HepG2 (cell line): ENCODE measurements around the gene SNRNP35. TPM values are rescaled to one million over a fixed set of nuclear protein-coding genes. Genes with fewer than 3 reads are reported as not detected.
A peak's percentile ranks its signal among the peaks of the same experiment; 100 is the strongest.

Experiments used
- ATF7 ChIP-seq, 2 experiments: fragments of 450-650 bp in 1 of 2; sonication (generic) in 1 of 2; formaldehyde crosslinking in 1 of 2; IDR thresholded peaks; 2 replicates each; pipeline versions ENCODE4 v1.4.0 to v1.6.1; 2016 to 2020; ENCODE audit warnings: antibody characterized with exemption in 1 of 2, mild to moderate bottlenecking in 1 of 2, missing genetic modification reagents in 1 of 2
- MLLT10 ChIP-seq: sonication (generic); formaldehyde crosslinking; IDR thresholded peaks from 2 replicates; pipeline ENCODE4 v1.4.0; 2020; ENCODE audit warnings: missing genetic modification reagents
- NFE2L1 ChIP-seq: sonication (generic); formaldehyde crosslinking; IDR thresholded peaks from 2 replicates; pipeline ENCODE4 v1.4.0; 2020; ENCODE audit warnings: missing genetic modification reagents, mild to moderate bottlenecking, borderline replicate concordance
- NFRKB ChIP-seq: fragments of 450-650 bp; IDR thresholded peaks from 2 replicates; pipeline ENCODE4 v1.6.1; 2017
- NR2C2 ChIP-seq: sonication (generic); formaldehyde crosslinking; IDR thresholded peaks from 2 replicates; pipeline ENCODE4 v1.4.0; 2020; ENCODE audit warnings: missing genetic modification reagents, mild to moderate bottlenecking, moderate library complexity, borderline replicate concordance
- RFXANK ChIP-seq: IDR thresholded peaks from 2 replicates; pipeline ENCODE4 v1.6.1; 2016
- SOX13 ChIP-seq, 3 experiments: fragments of 450-650 bp in 1 of 3; sonication (generic) in 1 of 3; formaldehyde crosslinking in 1 of 3; IDR thresholded peaks in 2 of 3; conservative IDR thresholded peaks in 1 of 3; 2 replicates each; pipeline versions ENCODE4 v1.5.0 to v1.6.1; 2016 to 2020; ENCODE audit warnings: antibody characterized with exemption in 1 of 3, mild to moderate bottlenecking in 1 of 3, missing compliant biosample characterization in 1 of 3, missing genetic modification reagents in 1 of 3, moderate library complexity in 1 of 3
- ZNF335 ChIP-seq: sonication (generic); formaldehyde crosslinking; IDR thresholded peaks from 2 replicates; pipeline ENCODE4 v1.4.0; 2020; ENCODE audit warnings: missing genetic modification reagents
- ZNF460 ChIP-seq: sonication (generic); formaldehyde crosslinking; IDR thresholded peaks from 2 replicates; pipeline ENCODE4 v1.5.1; 2020; ENCODE audit warnings: missing genetic modification reagents, mild to moderate bottlenecking, borderline replicate concordance
- ZNF501 ChIP-seq: sonication (generic); formaldehyde crosslinking; IDR thresholded peaks from 2 replicates; pipeline ENCODE4 v1.5.1; 2020; ENCODE audit warnings: mild to moderate bottlenecking, moderate library complexity, missing genetic modification reagents
- ZNF556 ChIP-seq: sonication (generic); formaldehyde crosslinking; IDR thresholded peaks from 2 replicates; pipeline ENCODE4 v1.4.0; 2020; ENCODE audit warnings: mild to moderate bottlenecking, missing genetic modification reagents, borderline replicate concordance
- ZNF672 ChIP-seq: sonication (generic); formaldehyde crosslinking; IDR thresholded peaks from 2 replicates; pipeline ENCODE4 v1.8.1; 2022; ENCODE audit warnings: missing genetic modification reagents
- polyA plus RNA-seq, 8 experiments: library from polyadenylated mRNA; depleted of rRNA in 3 of 8; stranded (reverse) in 7 of 8; unstranded in 1 of 8; fragments of >200 nt; fragmentation: Illumina TruSeq in 4 of 8; extraction: Trizol in 4 of 8; gene quantifications; 2 replicates each; pipeline versions ENCODE4 v1.2.1 to v1.2.3, GENCODE V29; 2011 to 2016; ENCODE audit warnings: low read depth in 4 of 8, missing spikeins in 1 of 8, mixed read lengths in 1 of 8; ENCODE audit not compliant: insufficient read depth in 1 of 8
- total RNA-seq, 5 experiments: library from RNA; depleted of rRNA; stranded (reverse); fragments of >200 nt; fragmentation: Illumina TruSeq; extraction: Trizol; gene quantifications; 2 replicates each; pipeline ENCODE4 v1.2.3, GENCODE V29; 2016; ENCODE audit warnings: low read depth in 1 of 5
- TF ChIP-seq, protein P1 (sequence below): IDR thresholded peaks from 2 replicates; pipeline ENCODE4 v1.6.1; 2018; ENCODE audit warnings: missing genetic modification reagents
- TF ChIP-seq, protein P2 (sequence below): sonication (generic); formaldehyde crosslinking; IDR thresholded peaks from 2 replicates; pipeline ENCODE4 v1.4.0; 2020; ENCODE audit warnings: missing genetic modification reagents
- TF ChIP-seq, protein P3 (sequence below): sonication (generic); formaldehyde crosslinking; IDR thresholded peaks from 2 replicates; pipeline ENCODE4 v1.5.1; 2020; ENCODE audit warnings: missing genetic modification reagents, mild to moderate bottlenecking, borderline replicate concordance
- TF ChIP-seq, protein P4 (sequence below): sonication (generic); formaldehyde crosslinking; IDR thresholded peaks from 2 replicates; pipeline ENCODE4 v1.4.0; 2020; ENCODE audit warnings: missing genetic modification reagents
- TF ChIP-seq, protein P5 (sequence below): sonication (generic); formaldehyde crosslinking; IDR thresholded peaks from 2 replicates; pipeline ENCODE4 v1.5.0; 2020; ENCODE audit warnings: missing genetic modification reagents, mild to moderate bottlenecking, borderline replicate concordance

The SNRNP35 gene
- total and polyA plus RNA-seq, 2 of the 13 experiments (the other 11 are each of a cell fraction or from before 2014, with no cell fraction given): 11.3 to 22.6 TPM

DNA sequence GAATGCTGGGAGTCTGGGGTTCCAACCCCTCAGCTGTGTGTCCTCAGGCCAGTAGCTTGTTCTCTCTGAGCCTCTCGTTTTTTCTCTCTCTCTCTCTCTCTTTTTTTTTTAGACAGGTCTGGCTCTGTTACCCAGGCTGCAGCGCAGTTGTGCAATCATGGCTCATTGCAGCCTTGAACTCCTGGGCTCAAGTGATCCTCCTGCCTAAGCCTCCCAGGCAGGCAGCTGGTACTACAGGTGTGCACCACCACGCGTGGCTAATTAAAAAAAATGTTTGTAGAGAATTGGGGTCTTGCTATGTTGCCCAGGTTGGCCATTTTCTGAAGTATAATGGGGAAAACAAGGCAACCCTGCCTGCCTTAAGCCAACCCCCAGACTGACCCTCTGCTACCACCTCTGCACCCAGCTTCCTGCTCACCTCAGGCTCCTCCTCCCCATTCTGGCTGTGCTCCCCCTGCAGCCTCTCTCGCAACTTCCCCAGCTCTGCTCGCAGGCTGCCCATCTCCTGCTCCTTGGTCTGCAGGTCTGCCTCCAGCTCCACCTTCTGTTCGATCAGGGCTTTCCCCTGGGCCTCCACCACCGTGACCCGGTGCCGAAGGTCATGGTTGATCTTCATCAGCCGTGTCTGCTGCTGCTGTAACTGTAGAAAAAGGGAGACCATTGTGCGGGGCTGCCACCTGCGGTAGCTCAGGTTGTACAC, 40.3 kb downstream of the SNRNP35 start (continued):
- TF ChIP-seq, protein P1, sequence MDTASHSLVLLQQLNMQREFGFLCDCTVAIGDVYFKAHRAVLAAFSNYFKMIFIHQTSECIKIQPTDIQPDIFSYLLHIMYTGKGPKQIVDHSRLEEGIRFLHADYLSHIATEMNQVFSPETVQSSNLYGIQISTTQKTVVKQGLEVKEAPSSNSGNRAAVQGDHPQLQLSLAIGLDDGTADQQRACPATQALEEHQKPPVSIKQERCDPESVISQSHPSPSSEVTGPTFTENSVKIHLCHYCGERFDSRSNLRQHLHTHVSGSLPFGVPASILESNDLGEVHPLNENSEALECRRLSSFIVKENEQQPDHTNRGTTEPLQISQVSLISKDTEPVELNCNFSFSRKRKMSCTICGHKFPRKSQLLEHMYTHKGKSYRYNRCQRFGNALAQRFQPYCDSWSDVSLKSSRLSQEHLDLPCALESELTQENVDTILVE (CRISPR knock-in tag): no peak
- no peak for TF ChIP-seq ZNF335 (CRISPR knock-in tag)
- TF ChIP-seq, protein P2, sequence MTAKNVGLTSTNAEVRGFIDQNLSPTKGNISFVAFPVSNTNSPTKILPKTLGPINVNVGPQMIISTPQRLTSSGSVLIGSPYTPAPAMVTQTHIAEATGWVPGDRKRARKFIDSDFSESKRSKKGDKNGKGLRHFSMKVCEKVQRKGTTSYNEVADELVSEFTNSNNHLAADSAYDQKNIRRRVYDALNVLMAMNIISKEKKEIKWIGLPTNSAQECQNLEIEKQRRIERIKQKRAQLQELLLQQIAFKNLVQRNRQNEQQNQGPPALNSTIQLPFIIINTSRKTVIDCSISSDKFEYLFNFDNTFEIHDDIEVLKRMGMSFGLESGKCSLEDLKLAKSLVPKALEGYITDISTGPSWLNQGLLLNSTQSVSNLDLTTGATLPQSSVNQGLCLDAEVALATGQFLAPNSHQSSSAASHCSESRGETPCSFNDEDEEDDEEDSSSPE (CRISPR knock-in tag): 0 out of 2 replicates have a peak, but pooled peaks have one; percentile 25
- TF ChIP-seq, protein P3, sequence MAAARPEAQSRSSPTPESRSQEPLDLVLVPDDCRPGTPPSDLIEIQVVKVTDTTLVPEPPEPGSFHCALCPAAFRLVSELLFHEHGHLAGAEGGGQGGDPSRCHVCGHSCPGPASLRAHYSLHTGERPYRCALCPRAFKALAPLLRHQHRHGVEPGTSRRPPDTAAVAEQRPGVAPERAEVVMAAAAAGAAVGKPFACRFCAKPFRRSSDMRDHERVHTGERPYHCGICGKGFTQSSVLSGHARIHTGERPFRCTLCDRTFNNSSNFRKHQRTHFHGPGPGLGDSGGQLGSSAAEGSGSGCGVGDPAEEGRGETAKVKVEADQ (CRISPR knock-in tag): peak; percentile 45; the same call in 1 of the 2 replicates
- no peak for TF ChIP-seq NFE2L1 (CRISPR knock-in tag)
- no peak for TF ChIP-seq NFRKB
- TF ChIP-seq ATF7 (IDR thresholded peaks at IDR 0.05): no peak
- TF ChIP-seq ATF7 (CRISPR knock-in tag; IDR thresholded peaks at IDR 0.05): no peak
- no peak for TF ChIP-seq RFXANK (CRISPR knock-in tag)
- no peak for TF ChIP-seq SOX13 (IDR thresholded peaks at IDR 0.05)
- no peak for TF ChIP-seq SOX13 (CRISPR knock-in tag; conservative IDR thresholded peaks at IDR 0.05 in 1 of 2, IDR thresholded peaks at IDR 0.05 in 1 of 2)
- no peak for TF ChIP-seq ZNF672 (CRISPR knock-in tag)
- peak; percentile 83; the same call in 1 of the 2 replicates for TF ChIP-seq ZNF460 (CRISPR knock-in tag)
- TF ChIP-seq, protein P4, sequence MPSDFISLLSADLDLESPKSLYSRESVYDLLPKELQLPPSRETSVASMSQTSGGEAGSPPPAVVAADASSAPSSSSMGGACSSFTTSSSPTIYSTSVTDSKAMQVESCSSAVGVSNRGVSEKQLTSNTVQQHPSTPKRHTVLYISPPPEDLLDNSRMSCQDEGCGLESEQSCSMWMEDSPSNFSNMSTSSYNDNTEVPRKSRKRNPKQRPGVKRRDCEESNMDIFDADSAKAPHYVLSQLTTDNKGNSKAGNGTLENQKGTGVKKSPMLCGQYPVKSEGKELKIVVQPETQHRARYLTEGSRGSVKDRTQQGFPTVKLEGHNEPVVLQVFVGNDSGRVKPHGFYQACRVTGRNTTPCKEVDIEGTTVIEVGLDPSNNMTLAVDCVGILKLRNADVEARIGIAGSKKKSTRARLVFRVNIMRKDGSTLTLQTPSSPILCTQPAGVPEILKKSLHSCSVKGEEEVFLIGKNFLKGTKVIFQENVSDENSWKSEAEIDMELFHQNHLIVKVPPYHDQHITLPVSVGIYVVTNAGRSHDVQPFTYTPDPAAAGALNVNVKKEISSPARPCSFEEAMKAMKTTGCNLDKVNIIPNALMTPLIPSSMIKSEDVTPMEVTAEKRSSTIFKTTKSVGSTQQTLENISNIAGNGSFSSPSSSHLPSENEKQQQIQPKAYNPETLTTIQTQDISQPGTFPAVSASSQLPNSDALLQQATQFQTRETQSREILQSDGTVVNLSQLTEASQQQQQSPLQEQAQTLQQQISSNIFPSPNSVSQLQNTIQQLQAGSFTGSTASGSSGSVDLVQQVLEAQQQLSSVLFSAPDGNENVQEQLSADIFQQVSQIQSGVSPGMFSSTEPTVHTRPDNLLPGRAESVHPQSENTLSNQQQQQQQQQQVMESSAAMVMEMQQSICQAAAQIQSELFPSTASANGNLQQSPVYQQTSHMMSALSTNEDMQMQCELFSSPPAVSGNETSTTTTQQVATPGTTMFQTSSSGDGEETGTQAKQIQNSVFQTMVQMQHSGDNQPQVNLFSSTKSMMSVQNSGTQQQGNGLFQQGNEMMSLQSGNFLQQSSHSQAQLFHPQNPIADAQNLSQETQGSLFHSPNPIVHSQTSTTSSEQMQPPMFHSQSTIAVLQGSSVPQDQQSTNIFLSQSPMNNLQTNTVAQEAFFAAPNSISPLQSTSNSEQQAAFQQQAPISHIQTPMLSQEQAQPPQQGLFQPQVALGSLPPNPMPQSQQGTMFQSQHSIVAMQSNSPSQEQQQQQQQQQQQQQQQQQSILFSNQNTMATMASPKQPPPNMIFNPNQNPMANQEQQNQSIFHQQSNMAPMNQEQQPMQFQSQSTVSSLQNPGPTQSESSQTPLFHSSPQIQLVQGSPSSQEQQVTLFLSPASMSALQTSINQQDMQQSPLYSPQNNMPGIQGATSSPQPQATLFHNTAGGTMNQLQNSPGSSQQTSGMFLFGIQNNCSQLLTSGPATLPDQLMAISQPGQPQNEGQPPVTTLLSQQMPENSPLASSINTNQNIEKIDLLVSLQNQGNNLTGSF (CRISPR knock-in tag): 0 out of 2 replicates have a peak, but pooled peaks have one; percentile 19
- no peak for TF ChIP-seq ZNF556 (CRISPR knock-in tag)
- peak; percentile 52; the same call in 1 of the 2 replicates for TF ChIP-seq NR2C2 (CRISPR knock-in tag)
- TF ChIP-seq MLLT10 (CRISPR knock-in tag): no peak
- no peak for TF ChIP-seq ZNF501 (CRISPR knock-in tag)
- TF ChIP-seq, protein P5, sequence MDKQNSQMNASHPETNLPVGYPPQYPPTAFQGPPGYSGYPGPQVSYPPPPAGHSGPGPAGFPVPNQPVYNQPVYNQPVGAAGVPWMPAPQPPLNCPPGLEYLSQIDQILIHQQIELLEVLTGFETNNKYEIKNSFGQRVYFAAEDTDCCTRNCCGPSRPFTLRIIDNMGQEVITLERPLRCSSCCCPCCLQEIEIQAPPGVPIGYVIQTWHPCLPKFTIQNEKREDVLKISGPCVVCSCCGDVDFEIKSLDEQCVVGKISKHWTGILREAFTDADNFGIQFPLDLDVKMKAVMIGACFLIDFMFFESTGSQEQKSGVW (CRISPR knock-in tag): no peak
